ENCODE results near the gene NR3C2.
"Not testable (repeated sequence)": the region's sequence is repeated elsewhere in the genome, so short reads cannot be mapped to it uniquely, and the experiment has no call there.

NR3C2 gene

GRCh38 chr4:148329751-148330150, 112.5 kb downstream of the NR3C2 start:
- TF ChIP-seq CTCF (conservative IDR thresholded peaks at IDR 0.05; ENCODE audit: low read depth, low read length) = no peak
- DNase-seq (ENCODE audit: low read depth) = no peak
- H3K4me3 ChIP-seq (ENCODE audit: low read length) = no peak overlapping the region

- TF ChIP-seq CTCF (conservative IDR thresholded peaks at IDR 0.05; ENCODE audit: low read depth, low read length) = no peak
- DNase-seq (ENCODE audit: low read depth) = no peak
- no peak overlapping the region for H3K4me3 ChIP-seq (ENCODE audit: low read length)
These were observed 114.5 kb downstream of the NR3C2 start for GRCh38 chr4:148327683-148328082.

- H3K4me3 ChIP-seq (ENCODE audit: low read length); DNase-seq (ENCODE audit: low read depth): not testable (repeated sequence)
These were observed 118.9 kb downstream of the NR3C2 start for GRCh38 chr4:148323316-148323715.

GRCh38 chr4:148315049-148315448, 127.2 kb downstream of the NR3C2 start:
- no peak overlapping the region for H3K4me3 ChIP-seq (ENCODE audit: low read length)
- peak; percentile 36 for DNase-seq (ENCODE audit: low read depth)
- TF ChIP-seq CTCF (conservative IDR thresholded peaks at IDR 0.05; ENCODE audit: low read depth, low read length) = no peak

GRCh38 chr4:148312956-148313490, 129.2 kb downstream of the NR3C2 start:
- no peak for TF ChIP-seq CTCF (conservative IDR thresholded peaks at IDR 0.05; ENCODE audit: low read depth, low read length)
- H3K4me3 ChIP-seq (ENCODE audit: low read length) = no peak overlapping the region
- peak; percentile 22 for DNase-seq (ENCODE audit: low read depth)

- no peak overlapping the region for H3K4me3 ChIP-seq (ENCODE audit: low read length)
- peak; percentile 16 for DNase-seq (ENCODE audit: low read depth)
- TF ChIP-seq CTCF (conservative IDR thresholded peaks at IDR 0.05; ENCODE audit: low read depth, low read length) = no peak
These were observed 130.7 kb downstream of the NR3C2 start for GRCh38 chr4:148311526-148311925.

- TF ChIP-seq CTCF (conservative IDR thresholded peaks at IDR 0.05; ENCODE audit: low read depth, low read length) = no peak
- no peak overlapping the region for H3K4me3 ChIP-seq (ENCODE audit: low read length)
- no peak for DNase-seq (ENCODE audit: low read depth)
These were observed 131.5 kb downstream of the NR3C2 start for GRCh38 chr4:148310756-148311155.

GRCh38 chr4:148305751-148306150, 136.5 kb downstream of the NR3C2 start:
- no peak for TF ChIP-seq CTCF (conservative IDR thresholded peaks at IDR 0.05; ENCODE audit: low read depth, low read length)
- no peak for DNase-seq (ENCODE audit: low read depth)
- no peak overlapping the region for H3K4me3 ChIP-seq (ENCODE audit: low read length)
